Stimulated activated CD8-positive, alpha-beta memory T cell treated with anti-CD3 and anti-CD28 coated beads, Interleukin-4, amount 100 ng/mL, for 24 hours (primary cell): ENCODE data around the gene RAD51AP1.
A peak's percentile ranks its signal among the peaks of the same experiment; 100 is the strongest.

Experiments
- DNase-seq: peaks from one replicate; pipeline ENCODE4 v3.0.0-alpha.2; 2020; ENCODE audit warnings: low read depth

RAD51AP1 gene

DNA sequence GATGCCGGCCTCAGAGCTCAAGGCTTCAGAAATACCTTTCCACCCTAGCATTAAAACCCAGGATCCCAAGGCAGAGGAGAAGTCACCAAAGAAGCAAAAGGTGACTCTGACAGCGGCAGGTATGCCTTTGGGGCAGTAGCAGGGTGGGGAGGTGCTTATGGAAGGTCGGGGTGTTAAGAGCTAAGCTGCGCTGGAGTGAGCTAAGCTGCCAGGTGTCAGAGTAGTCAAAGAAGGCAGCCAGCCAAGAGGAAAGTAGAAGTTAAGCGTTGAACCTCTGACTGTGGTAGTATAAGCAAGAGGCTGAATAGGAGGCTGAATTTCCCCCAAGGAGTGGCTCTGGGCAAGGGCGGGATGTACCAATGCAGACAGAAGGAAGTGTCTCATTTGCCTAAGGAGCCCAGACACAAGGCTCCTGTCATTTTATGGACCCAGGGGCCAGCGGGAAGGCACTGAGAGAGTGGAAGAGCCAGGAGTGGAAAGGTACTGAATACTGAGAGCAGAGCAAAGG, 52.5 kb downstream of the RAD51AP1 start:
- no peak for DNase-seq

DNA sequence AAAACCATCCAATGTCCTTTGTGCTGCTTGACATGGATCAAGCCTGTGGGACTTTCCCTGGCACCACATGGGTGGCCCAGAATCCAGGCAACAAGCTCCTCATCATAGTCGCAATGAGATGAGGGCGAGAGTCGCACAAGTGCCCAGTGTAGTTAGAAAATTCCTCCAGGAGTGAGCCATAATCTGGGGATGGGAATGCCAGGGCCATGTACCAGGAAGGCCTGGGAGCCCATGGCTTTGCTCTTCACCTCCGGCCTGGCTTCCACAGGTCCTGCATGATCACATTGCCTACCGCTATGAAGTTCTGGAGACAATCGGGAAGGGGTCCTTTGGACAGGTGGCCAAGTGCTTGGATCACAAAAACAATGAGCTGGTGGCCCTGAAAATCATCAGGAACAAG, 57.2 kb downstream of the RAD51AP1 start:
- no peak for DNase-seq

DNA sequence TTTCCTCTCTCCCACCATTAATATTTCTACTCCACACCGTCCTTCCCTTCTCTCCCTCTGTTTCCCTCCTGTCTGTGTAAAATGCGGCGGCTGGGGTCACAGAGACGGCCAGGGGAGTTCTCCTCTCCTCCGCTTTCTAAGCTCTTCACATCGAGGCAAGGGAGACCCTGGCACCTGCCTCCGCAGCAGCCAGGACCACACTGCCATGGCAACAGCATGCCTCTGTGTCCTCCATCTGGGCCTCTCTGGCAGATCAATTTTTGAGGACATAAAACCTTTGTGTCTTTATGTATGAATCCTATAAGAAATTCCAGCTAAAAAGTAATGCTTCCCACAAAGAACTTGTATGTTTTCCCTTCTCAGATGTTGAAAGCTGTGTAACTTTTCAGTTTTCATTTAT, 64.7 kb downstream of the RAD51AP1 start:
- DNase-seq, result no peak

DNA sequence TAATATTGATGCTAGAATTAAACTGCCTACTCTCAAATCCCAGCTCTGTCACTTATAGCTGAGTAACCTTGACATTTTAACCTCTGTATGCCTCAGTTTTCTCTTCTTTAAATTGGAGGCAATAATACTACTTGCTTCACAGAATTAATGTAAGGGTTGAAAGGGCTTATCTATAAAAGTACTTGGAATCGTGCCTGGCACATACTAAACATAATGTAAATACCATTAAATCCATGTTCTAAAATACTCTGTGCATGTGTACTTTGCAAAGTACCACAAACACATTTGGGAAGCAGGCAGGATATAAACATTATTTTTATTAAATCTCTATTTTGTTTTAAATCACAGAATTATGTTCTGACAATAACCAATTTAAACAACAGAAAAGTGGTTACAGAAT, 65.3 kb downstream of the RAD51AP1 start:
- DNase-seq, result no peak

DNA sequence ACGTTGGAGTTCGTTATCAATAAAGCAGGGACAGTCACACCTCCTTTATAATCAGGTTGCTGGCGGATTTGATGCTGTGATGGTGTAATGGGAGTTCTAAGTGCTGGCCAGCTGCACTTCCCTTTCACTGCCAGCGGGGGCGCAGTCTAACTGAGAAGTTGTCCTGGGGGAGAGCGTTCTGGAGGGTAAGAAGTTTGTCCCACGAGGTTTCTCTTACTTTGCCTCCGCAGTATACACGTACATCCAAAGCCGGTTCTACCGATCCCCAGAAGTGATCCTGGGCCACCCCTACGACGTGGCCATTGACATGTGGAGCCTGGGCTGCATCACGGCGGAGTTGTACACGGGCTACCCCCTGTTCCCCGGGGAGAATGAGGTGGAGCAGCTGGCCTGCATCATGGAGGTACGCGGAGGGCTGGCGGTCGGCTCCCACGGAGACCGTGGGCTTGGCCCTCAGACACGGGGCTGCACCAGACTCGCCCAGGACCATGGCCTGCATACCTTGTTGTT, 66.0 kb downstream of the RAD51AP1 start:
- peak; percentile 62 for DNase-seq

DNA sequence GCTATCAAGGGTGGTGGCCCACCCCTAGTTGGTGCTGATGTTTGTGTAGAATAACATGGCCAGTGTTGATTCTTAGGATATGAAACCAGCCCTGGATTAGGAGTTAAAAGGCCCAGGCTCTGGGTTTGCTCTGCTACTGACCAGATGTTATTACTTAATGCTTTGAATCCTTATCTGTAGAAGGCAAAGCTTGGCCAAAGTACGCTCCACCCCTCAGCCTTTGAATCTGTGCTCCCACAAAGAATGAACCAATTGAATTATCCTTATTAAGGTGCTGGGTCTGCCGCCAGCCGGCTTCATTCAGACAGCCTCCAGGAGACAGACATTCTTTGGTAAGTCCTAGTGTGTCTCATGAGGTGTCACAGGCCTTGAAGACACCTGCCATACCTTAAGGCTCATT, 68.4 kb downstream of the RAD51AP1 start:
- no peak for DNase-seq

DNA sequence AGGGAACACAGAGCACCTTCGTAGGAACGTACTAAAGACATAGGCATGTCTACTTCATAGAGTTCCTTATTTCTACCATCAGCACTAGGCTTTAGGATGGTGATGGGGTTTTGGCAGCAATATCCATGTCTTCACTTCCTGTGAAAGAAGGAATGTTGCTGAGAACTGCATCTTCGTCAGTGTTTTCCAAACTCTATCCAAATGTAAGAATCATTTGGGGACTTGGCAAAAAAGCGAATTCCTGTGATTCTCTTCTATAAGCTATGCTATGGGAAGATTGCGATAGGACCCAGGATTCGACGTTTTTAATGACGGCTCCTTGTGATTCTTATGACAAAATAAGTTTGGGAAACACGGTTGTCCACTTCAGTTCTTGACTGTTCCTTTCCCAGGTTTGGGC, 70.4 kb downstream of the RAD51AP1 start:
- DNase-seq, result no peak
